Fibroblast of lung (primary cell): ENCODE data around the gene ACSS1.

Experiments
- CTCF ChIP-seq, 2 donors: IDR thresholded peaks in 1 of 2; conservative IDR thresholded peaks in 1 of 2; 1 replicate in 1 of 2; 2 replicates in 1 of 2; pipeline ENCODE4 v1.5.1; 2011 to 2012; ENCODE audit warnings: low read length in 2 of 2, control low read depth in 1 of 2, inconsistent platforms in 1 of 2, low read depth in 1 of 2, mild to moderate bottlenecking in 1 of 2
- EZH2 ChIP-seq: IDR thresholded peaks from 2 replicates; pipeline ENCODE4 v1.5.1; 2012; ENCODE audit warnings: low read length, control low read depth, mild to moderate bottlenecking; ENCODE audit errors: missing control alignments

- TF ChIP-seq CTCF (conservative IDR thresholded peaks at IDR 0.05 in 1 of 2, IDR thresholded peaks at IDR 0.05 in 1 of 2; ENCODE audit: low read depth in 1 of 2, low read length in 2 of 2) (no peak), EZH2 (no peak)
These were observed 93.5 kb downstream of the ACSS1 start for GRCh38 chr20:24964506-24964840.
